Tibial artery (tissue), 4 donors: ENCODE results near the gene GALNT17.

Experiments
- DNase-seq, 2 donors: peaks; one replicate each; pipeline ENCODE4 v3.0.0-alpha.2; 2019
- H3K27ac ChIP-seq, 2 donors: fragments of 200-600 bp; sonication (generic) in 1 of 2; 1 replicate in 1 of 2; 2 replicates in 1 of 2; pipeline ENCODE4 v1.5.1; 2018 to 2019; ENCODE audit warnings: mild to moderate bottlenecking in 1 of 2
- H3K27me3 ChIP-seq, 2 donors: fragments of 200-600 bp; sonication (generic) in 1 of 2; one replicate each; pipeline versions ENCODE4 v1.5.1 to v1.6.0; 2016 to 2019
- H3K36me3 ChIP-seq, 3 donors: fragments of 200-600 bp; sonication (generic) in 2 of 3; one replicate each; pipeline ENCODE4 v1.5.1; 2016 to 2019; ENCODE audit warnings: mild to moderate bottlenecking in 2 of 3
- H3K4me1 ChIP-seq, 4 donors: fragments of 200-600 bp; sonication (generic) in 2 of 4; 1 replicate in 3 of 4; 2 replicates in 1 of 4; pipeline ENCODE4 v1.5.1; 2016 to 2019
- H3K4me3 ChIP-seq, 2 donors: fragments of 200-600 bp; sonication (generic) in 1 of 2; 1 replicate in 1 of 2; 2 replicates in 1 of 2; pipeline ENCODE4 v1.5.1; 2018 to 2019; ENCODE audit warnings: mild to moderate bottlenecking in 2 of 2
- H3K9me3 ChIP-seq, 3 donors: fragments of 200-600 bp; sonication (generic) in 1 of 3; one replicate each; pipeline ENCODE4 v1.5.1; 2016 to 2019
- intact Hi-C: fragments of 100-400 bp; cut with DNase I; formaldehyde crosslinking; loops from one replicate; pipeline ENCODE4 v1.15.0; 2023; ENCODE audit warnings: low total_unique reads
- TF ChIP-seq, protein P1 (sequence below), 2 experiments: fragments of 200-600 bp in 1 of 2; fragments of 450-650 bp in 1 of 2; IDR thresholded peaks; one replicate each; pipeline ENCODE4 v1.5.1; 2017 to 2019; ENCODE audit warnings: antibody characterized with exemption in 2 of 2, mild to moderate bottlenecking in 1 of 2, moderate library complexity in 1 of 2

GALNT17 gene

DNA sequence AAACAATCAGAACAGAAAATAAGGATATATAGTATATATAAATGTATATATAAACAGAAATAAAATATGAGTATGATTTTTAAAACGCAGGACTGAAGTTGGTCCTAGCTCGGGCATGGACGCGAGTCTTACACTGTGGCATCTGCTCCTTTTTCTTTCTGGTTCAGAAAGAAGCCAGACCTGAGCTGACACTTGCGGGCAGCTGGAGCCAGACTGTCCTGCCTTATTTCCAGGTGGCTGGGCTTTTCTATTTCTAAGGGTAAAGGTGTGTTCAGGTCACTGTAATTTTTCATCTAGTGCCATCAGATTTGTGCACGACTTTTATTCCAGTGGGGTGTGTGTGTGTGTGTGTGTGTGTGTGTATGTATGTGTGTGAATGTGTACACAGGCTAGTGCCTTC, 166.4 kb downstream of the GALNT17 start:
- DNase-seq: no peak
- H3K4me3 ChIP-seq: no peak overlapping the region
- H3K9me3 ChIP-seq: no peaks in the 10 kb centered on the region
- no peaks in the 10 kb centered on the region for H3K36me3 ChIP-seq
- TF ChIP-seq, protein P1, sequence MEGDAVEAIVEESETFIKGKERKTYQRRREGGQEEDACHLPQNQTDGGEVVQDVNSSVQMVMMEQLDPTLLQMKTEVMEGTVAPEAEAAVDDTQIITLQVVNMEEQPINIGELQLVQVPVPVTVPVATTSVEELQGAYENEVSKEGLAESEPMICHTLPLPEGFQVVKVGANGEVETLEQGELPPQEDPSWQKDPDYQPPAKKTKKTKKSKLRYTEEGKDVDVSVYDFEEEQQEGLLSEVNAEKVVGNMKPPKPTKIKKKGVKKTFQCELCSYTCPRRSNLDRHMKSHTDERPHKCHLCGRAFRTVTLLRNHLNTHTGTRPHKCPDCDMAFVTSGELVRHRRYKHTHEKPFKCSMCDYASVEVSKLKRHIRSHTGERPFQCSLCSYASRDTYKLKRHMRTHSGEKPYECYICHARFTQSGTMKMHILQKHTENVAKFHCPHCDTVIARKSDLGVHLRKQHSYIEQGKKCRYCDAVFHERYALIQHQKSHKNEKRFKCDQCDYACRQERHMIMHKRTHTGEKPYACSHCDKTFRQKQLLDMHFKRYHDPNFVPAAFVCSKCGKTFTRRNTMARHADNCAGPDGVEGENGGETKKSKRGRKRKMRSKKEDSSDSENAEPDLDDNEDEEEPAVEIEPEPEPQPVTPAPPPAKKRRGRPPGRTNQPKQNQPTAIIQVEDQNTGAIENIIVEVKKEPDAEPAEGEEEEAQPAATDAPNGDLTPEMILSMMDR (IDR thresholded peaks at IDR 0.05): no peak
- no peak overlapping the region for H3K27ac ChIP-seq
- peaks cover 0 to 14% (median 2%) of the 10 kb centered on the region in 4 donors for H3K4me1 ChIP-seq
- H3K27me3 ChIP-seq: no peaks in the 10 kb centered on the region
- intact Hi-C loops: no loop called here

DNA sequence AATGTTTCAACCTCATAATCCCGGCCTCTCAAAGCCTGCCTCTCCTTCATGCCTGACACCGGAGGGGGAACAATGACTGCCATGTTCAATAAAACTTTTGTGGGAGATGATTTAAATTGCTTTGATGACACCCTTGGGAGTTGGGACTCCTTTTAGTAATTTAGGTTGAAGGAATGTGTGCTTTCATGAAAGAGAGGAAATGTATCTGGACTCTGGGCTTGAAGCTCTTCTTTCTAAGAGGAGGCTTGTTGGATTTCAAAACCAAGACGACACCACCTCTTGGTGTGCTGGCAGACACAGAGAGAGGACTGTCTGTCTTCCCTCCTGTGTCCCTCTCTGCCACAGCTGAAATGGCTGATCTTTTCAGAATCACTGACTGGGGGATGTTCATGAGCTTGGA, 168.1 kb downstream of the GALNT17 start:
- Histone ChIP-seq H3K36me3 (no peaks in the 10 kb centered on the region), H3K9me3 (no peaks in the 10 kb centered on the region), H3K27me3 (no peaks in the 10 kb centered on the region), H3K4me1 (peaks cover 0 to 27% (median 9%) of the 10 kb centered on the region in 4 donors), H3K27ac (peak overlapping the region; percentile 52 to 66), H3K4me3 (peak overlapping the region in 1 of 2 donors; percentile 10)
- intact Hi-C loops: no loop called here
- TF ChIP-seq, protein P1 (IDR thresholded peaks at IDR 0.05): no peak
- no peak for DNase-seq

DNA sequence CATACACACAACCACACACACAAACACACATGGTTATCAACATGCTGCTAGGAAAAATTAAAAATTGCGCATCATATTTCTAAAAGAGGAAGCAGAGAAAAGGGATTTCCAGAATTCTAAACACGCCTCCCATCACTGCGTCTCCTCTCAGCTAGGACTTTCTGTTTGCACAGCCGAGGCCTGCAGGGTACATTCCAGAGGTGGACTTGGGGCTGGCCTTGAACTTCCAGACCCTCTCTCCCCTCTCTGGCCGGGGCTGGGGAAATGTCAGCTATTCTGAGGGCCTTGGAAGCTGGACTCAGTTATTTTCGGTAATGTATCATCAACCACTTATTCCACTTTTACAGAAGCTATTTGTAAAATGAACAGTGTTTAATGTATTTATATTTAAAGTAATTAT, 168.7 kb downstream of the GALNT17 start:
- intact Hi-C loops: no loop called here
- Histone ChIP-seq H3K27me3 (no peaks in the 10 kb centered on the region), H3K27ac (peak overlapping the region; percentile 52 to 66), H3K4me3 (peak overlapping the region in 1 of 2 donors; percentile 10), H3K4me1 (peaks cover 0 to 27% (median 9%) of the 10 kb centered on the region in 4 donors), H3K36me3 (no peaks in the 10 kb centered on the region), H3K9me3 (no peaks in the 10 kb centered on the region)
- no peak for DNase-seq
- TF ChIP-seq, protein P1 (IDR thresholded peaks at IDR 0.05): no peak

DNA sequence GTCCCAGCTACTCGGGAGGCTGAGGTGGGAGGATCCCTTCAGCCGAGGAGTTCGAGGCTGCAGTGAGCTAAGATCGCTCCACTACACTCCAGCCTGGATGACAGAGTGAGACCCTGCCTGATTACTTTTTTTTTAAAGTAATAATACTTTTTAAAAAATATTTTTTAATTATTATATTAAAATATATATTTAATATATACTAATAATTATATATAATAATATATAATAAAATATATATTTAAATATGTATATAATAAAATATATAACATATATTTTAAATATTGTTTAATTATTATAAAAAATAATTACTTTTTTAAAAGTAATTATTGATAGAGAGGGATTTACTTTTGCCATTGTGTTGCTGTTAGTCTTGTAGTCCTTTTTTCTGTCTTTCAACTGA, 169.2 kb downstream of the GALNT17 start:
- no peaks in the 10 kb centered on the region for H3K36me3 ChIP-seq
- peak overlapping the region; percentile 52 to 66 for H3K27ac ChIP-seq
- no peak overlapping the region for H3K4me3 ChIP-seq
- no peaks in the 10 kb centered on the region for H3K9me3 ChIP-seq
- TF ChIP-seq, protein P1 (IDR thresholded peaks at IDR 0.05): no peak
- intact Hi-C loops: no loop called here
- H3K27me3 ChIP-seq: no peaks in the 10 kb centered on the region
- peaks cover 0 to 27% (median 9%) of the 10 kb centered on the region in 4 donors for H3K4me1 ChIP-seq
- no peak for DNase-seq

DNA sequence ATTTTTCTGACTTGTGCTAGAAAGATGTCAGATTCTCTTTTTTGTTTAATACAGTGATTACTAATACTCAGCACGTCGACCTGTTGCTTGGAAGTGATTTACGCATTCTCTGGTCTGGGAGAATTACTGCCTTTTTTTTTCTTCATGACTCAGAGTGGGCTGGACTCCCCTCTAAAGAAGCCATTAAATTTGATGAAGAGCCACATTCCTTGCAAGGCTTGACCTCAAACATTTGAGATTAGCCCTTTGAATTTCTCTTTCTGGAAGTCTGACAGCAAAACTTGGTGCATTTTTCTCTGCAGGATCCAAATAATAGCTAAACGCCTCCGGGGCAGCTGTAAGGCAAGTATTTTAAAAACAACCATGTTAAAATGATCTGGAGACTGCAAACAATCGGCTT, 171.6 kb downstream of the GALNT17 start:
- Histone ChIP-seq H3K4me3 (no peak overlapping the region), H3K4me1 (peaks cover 0 to 45% (median 18%) of the 10 kb centered on the region in 4 donors), H3K9me3 (no peaks in the 10 kb centered on the region), H3K36me3 (no peaks in the 10 kb centered on the region), H3K27me3 (no peaks in the 10 kb centered on the region), H3K27ac (peak overlapping the region in 1 of 2 donors; percentile 30)
- TF ChIP-seq, protein P1 (IDR thresholded peaks at IDR 0.05): no peak
- intact Hi-C loops: no loop called here
- DNase-seq: no peak

DNA sequence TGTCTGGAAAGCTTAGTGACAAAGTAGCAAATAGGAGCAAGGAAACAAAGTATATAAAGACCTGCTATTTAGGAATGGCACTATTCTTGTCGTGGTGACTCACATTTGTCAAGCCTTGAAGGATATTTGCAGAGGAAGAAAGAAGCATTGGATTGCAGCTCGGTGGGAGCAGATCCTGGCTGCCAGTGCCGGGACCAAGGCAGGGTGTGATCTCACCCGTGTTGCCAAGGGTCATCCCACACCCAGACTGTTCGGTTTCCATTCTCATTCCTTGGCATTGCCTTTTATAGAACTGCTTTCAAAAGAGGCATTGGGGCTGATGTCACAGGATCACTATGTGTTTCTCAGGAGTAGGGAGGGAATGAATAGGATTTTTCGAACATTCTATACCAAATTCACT, 176.2 kb downstream of the GALNT17 start:
- H3K4me3 ChIP-seq: peak overlapping the region in 1 of 2 donors; percentile 19
- no peaks in the 10 kb centered on the region for H3K9me3 ChIP-seq
- no peaks in the 10 kb centered on the region for H3K27me3 ChIP-seq
- DNase-seq: peak; percentile 35 to 89
- H3K36me3 ChIP-seq: no peaks in the 10 kb centered on the region
- H3K27ac ChIP-seq: peak overlapping the region; percentile 77 to 81
- TF ChIP-seq, protein P1 (IDR thresholded peaks at IDR 0.05): no peak
- H3K4me1 ChIP-seq: peaks cover 0 to 77% (median 38%) of the 10 kb centered on the region in 4 donors
- intact Hi-C loops: no loop called here
